Measurements from ENCODE around the gene CRMP1. TPM values are rescaled to one million over a fixed set of nuclear protein-coding genes. Genes with fewer than 3 reads are reported as not detected.
A peak's percentile ranks its signal among the peaks of the same experiment; 100 is the strongest.

The CRMP1 gene
- total and polyA plus RNA-seq, 9 of the 15 experiments (the other 6 are each of a cell fraction or from before 2014, with no cell fraction given) = 0.03 to 0.04 TPM; not detected in 7

GRCh38 chr4:5887361-5888221 lies 5.3 kb downstream of the CRMP1 start:
- CTCF ChIA-PET (ENCODE audit: low intra/inter-chr PET ratio) = no interaction called here
- TF ChIP-seq ILF3 (IDR thresholded peaks at IDR 0.05; ENCODE audit: borderline replicate concordance) (no peak), KLF6 (CRISPR knock-in tag; IDR thresholded peaks at IDR 0.05; ENCODE audit: borderline replicate concordance) (no peak), E2F4 (CRISPR knock-in tag; IDR thresholded peaks at IDR 0.05; ENCODE audit: low read depth) (no peak), NFXL1 (CRISPR knock-in tag; IDR thresholded peaks at IDR 0.05) (no peak), ZKSCAN3 (CRISPR knock-in tag; IDR thresholded peaks at IDR 0.05) (no peak), ZSCAN29 (IDR thresholded peaks at IDR 0.05) (no peak), RAD51 (IDR thresholded peaks at IDR 0.05; ENCODE audit: borderline replicate concordance, low read depth) (no peak), FUS (optimal IDR thresholded peaks at IDR 0.05; ENCODE audit: low read depth, low read length) (no peak), FOS (IDR thresholded peaks at IDR 0.05; ENCODE audit: extremely low read depth, insufficient read length) (no peak), RREB1 (CRISPR knock-in tag; IDR thresholded peaks at IDR 0.05) (no peak), ARHGAP35 (IDR thresholded peaks at IDR 0.05; ENCODE audit: partially characterized antibody) (no peak), SETDB1 (IDR thresholded peaks at IDR 0.05; ENCODE audit: low read length) (no peak), ILK (tag; IDR thresholded peaks at IDR 0.05; ENCODE audit: borderline replicate concordance, low read depth) (no peak), ETV6 (IDR thresholded peaks at IDR 0.05; ENCODE audit: borderline replicate concordance in 1 of 2, low read depth in 2 of 2, low read length in 1 of 2) (no peak), ETV6 (CRISPR knock-in tag; IDR thresholded peaks at IDR 0.05; ENCODE audit: borderline replicate concordance) (no peak)

More at GRCh38 chr4:5887361-5888221, 5.3 kb downstream of the CRMP1 start:
- Histone ChIP-seq H4K20me1 (replicated peaks; ENCODE audit: control insufficient read depth, insufficient read depth, low read length) (no peaks in the 10 kb centered on the region; the same call in 1 of the 2 replicates), H3K27ac (ENCODE audit: extremely low read depth, low read depth, low read length) (no peak overlapping the region), H3K4me3 (no peak overlapping the region), H3K27me3 (ENCODE audit: control insufficient read depth in 2 of 2, insufficient read depth in 2 of 2, low read length in 2 of 2) (peaks cover 0 to 24% of the 10 kb centered on the region in 2 experiments; a peak in 2 of 5 replicates), H3K9me3 (replicated peaks; ENCODE audit: control insufficient read depth, insufficient read depth, low read depth, low read length) (no peaks in the 10 kb centered on the region), H3K4me1 (replicated peaks in 1 of 2; ENCODE audit: control insufficient read depth in 2 of 2, insufficient read depth in 2 of 2, low read length in 2 of 2) (peaks cover 0 to 22% of the 10 kb centered on the region in 2 experiments; a peak in 2 of 5 replicates), H3K9me1 (ENCODE audit: control insufficient read depth, insufficient read depth, low read length) (no peaks in the 10 kb centered on the region), H3K4me2 (ENCODE audit: insufficient read depth, low read length) (no peak overlapping the region), H3K36me3 (ENCODE audit: control insufficient read depth, insufficient read depth, low read length) (no peaks in the 10 kb centered on the region), H3K79me2 (ENCODE audit: control insufficient read depth, insufficient read depth, low read length) (no peaks in the 10 kb centered on the region), H3K9ac (ENCODE audit: insufficient read depth in 1 of 2, low read depth in 2 of 2, low read length in 2 of 2) (no peak overlapping the region), H2AFZ (ENCODE audit: low read depth, low read length) (no peak overlapping the region)
- POLR2A ChIA-PET = no interaction called here
- FAIRE-seq = no peak
- ATAC-seq = no peak
- DNase-seq (ENCODE audit: extremely low read depth in 1 of 4, low spot score in 3 of 4) = peak in 2 of 4 experiments; percentile 17 to 19
- WGBS (ENCODE audit: insufficient coverage, low coverage, missing lambda C conversion rate) = 5% methylated on average over 34 of the region's 70 CpGs
- intact Hi-C loops (cut with micrococcal nuclease) = no loop called here
- in situ Hi-C loops (cut with MboI) = no loop called here
- no TSS peak for BruUV-seq (replicated peaks)
